Measurements from ENCODE around the gene GADD45A.

The GADD45A gene

DNA sequence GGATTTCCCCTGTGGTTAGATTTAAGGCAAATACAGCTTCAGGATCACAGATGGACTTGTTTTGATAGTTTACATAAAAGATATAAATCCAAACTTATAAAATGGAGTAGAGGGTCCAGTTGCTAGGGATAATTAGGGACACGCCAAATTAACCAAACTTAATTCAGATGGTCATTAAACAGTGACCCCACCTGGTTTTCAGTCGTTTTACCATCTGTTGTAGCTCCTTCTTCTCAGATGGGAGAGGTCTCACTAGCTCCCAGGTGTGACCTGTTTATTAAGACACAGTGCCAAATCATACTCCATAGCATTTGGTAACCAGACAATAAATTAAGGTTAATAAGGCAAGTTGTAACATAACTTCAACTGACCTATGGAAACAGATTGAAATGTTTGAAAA lies 8.1 kb upstream of the GADD45A start:
- H3K9ac ChIP-seq (ENCODE audit: insufficient read length, low read depth) = no peak overlapping the region
- DNase-seq (ENCODE audit: low read depth, low spot score) = no peak
- H3K9me3 ChIP-seq (ENCODE audit: insufficient read depth, low read length) = no peaks in the 10 kb centered on the region
- H3K36me3 ChIP-seq (ENCODE audit: insufficient read depth, insufficient read length, low read length) = no peaks in the 10 kb centered on the region
- no peaks in the 10 kb centered on the region for H3K4me1 ChIP-seq (ENCODE audit: insufficient read depth, insufficient read length)
- H3K27me3 ChIP-seq (ENCODE audit: insufficient read depth, insufficient read length) = no peaks in the 10 kb centered on the region
- TF ChIP-seq SUZ12 (IDR thresholded peaks at IDR 0.05; ENCODE audit: extremely low read depth, insufficient read depth, insufficient read length) (no peak), ZNF274 (IDR thresholded peaks at IDR 0.05; ENCODE audit: low read depth, low read length) (no peak), YY1 (IDR thresholded peaks at IDR 0.05; ENCODE audit: insufficient read depth, insufficient read length) (no peak)
- H3K4me3 ChIP-seq (ENCODE audit: insufficient read length, low read depth) = no peak overlapping the region

- DNase-seq (ENCODE audit: low read depth, low spot score) = no peak
- Histone ChIP-seq H3K9me3 (ENCODE audit: insufficient read depth, low read length) (no peaks in the 10 kb centered on the region), H3K4me1 (ENCODE audit: insufficient read depth, insufficient read length) (no peaks in the 10 kb centered on the region), H3K36me3 (ENCODE audit: insufficient read depth, insufficient read length, low read length) (no peaks in the 10 kb centered on the region), H3K9ac (ENCODE audit: insufficient read length, low read depth) (no peak overlapping the region), H3K4me3 (ENCODE audit: insufficient read length, low read depth) (no peak overlapping the region), H3K27me3 (ENCODE audit: insufficient read depth, insufficient read length) (no peaks in the 10 kb centered on the region)
- TF ChIP-seq YY1 (IDR thresholded peaks at IDR 0.05; ENCODE audit: insufficient read depth, insufficient read length) = no peak
- TF ChIP-seq SUZ12 (IDR thresholded peaks at IDR 0.05; ENCODE audit: extremely low read depth, insufficient read depth, insufficient read length) = no peak
- no peak for TF ChIP-seq ZNF274 (IDR thresholded peaks at IDR 0.05; ENCODE audit: low read depth, low read length)
Measured at GRCh38 chr1:67677408-67677807, 7.6 kb upstream of the GADD45A start.

GRCh38 chr1:67677930-67678329 lies 7.1 kb upstream of the GADD45A start:
- H3K36me3 ChIP-seq (ENCODE audit: insufficient read depth, insufficient read length, low read length) = no peaks in the 10 kb centered on the region
- no peaks in the 10 kb centered on the region for H3K9me3 ChIP-seq (ENCODE audit: insufficient read depth, low read length)
- DNase-seq (ENCODE audit: low read depth, low spot score) = no peak
- no peak overlapping the region for H3K4me3 ChIP-seq (ENCODE audit: insufficient read length, low read depth)
- H3K4me1 ChIP-seq (ENCODE audit: insufficient read depth, insufficient read length) = no peaks in the 10 kb centered on the region
- TF ChIP-seq ZNF274 (IDR thresholded peaks at IDR 0.05; ENCODE audit: low read depth, low read length) = no peak
- no peak for TF ChIP-seq YY1 (IDR thresholded peaks at IDR 0.05; ENCODE audit: insufficient read depth, insufficient read length)
- H3K27me3 ChIP-seq (ENCODE audit: insufficient read depth, insufficient read length) = no peaks in the 10 kb centered on the region
- H3K9ac ChIP-seq (ENCODE audit: insufficient read length, low read depth) = no peak overlapping the region

DNA sequence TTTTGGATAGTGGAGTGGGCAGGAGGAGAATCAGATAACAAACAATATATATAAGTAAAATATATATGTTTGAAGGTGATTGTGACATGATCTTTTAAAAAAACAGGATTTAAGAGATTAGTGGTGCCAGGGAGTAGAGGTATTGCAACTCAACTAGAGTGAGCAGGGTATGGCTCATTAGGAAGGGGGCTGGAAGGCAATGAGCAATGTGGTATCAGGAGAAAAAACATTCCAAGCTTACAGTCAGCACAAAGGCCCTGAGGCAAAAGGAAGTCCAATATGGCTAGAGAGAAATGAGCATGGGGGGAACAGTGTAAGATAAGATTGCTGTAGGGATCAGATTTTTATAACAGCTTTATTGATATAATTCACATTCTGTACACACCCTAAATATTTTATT lies 5.3 kb upstream of the GADD45A start:
- Histone ChIP-seq H3K9ac (ENCODE audit: insufficient read length, low read depth) (no peak overlapping the region), H3K4me3 (ENCODE audit: insufficient read length, low read depth) (no peak overlapping the region), H3K9me3 (ENCODE audit: insufficient read depth, low read length) (no peaks in the 10 kb centered on the region), H3K4me1 (ENCODE audit: insufficient read depth, insufficient read length) (no peaks in the 10 kb centered on the region), H3K36me3 (ENCODE audit: insufficient read depth, insufficient read length, low read length) (no peaks in the 10 kb centered on the region), H3K27me3 (ENCODE audit: insufficient read depth, insufficient read length) (no peaks in the 10 kb centered on the region)
- no peak for DNase-seq (ENCODE audit: low read depth, low spot score)
- TF ChIP-seq YY1 (IDR thresholded peaks at IDR 0.05; ENCODE audit: insufficient read depth, insufficient read length) (no peak), SUZ12 (IDR thresholded peaks at IDR 0.05; ENCODE audit: extremely low read depth, insufficient read depth, insufficient read length) (no peak), ZNF274 (IDR thresholded peaks at IDR 0.05; ENCODE audit: low read depth, low read length) (no peak)

- Histone ChIP-seq H3K27me3 (ENCODE audit: insufficient read depth, insufficient read length) (no peaks in the 10 kb centered on the region), H3K4me3 (ENCODE audit: insufficient read length, low read depth) (no peak overlapping the region), H3K4me1 (ENCODE audit: insufficient read depth, insufficient read length) (no peaks in the 10 kb centered on the region), H3K9ac (ENCODE audit: insufficient read length, low read depth) (no peak overlapping the region), H3K36me3 (ENCODE audit: insufficient read depth, insufficient read length, low read length) (peaks cover under 1% of the 10 kb centered on the region), H3K9me3 (ENCODE audit: insufficient read depth, low read length) (no peaks in the 10 kb centered on the region)
- TF ChIP-seq ZNF274 (IDR thresholded peaks at IDR 0.05; ENCODE audit: low read depth, low read length) = no peak
- no peak for TF ChIP-seq SUZ12 (IDR thresholded peaks at IDR 0.05; ENCODE audit: extremely low read depth, insufficient read depth, insufficient read length)
- TF ChIP-seq YY1 (IDR thresholded peaks at IDR 0.05; ENCODE audit: insufficient read depth, insufficient read length) = no peak
- DNase-seq (ENCODE audit: low read depth, low spot score) = no peak
Measured at GRCh38 chr1:67680486-67680885, 4.5 kb upstream of the GADD45A start.

- peaks cover 2% of the 10 kb centered on the region for H3K4me1 ChIP-seq (ENCODE audit: insufficient read depth, insufficient read length)
- H3K4me3 ChIP-seq (ENCODE audit: insufficient read length, low read depth) = no peak overlapping the region
Measured at GRCh38 chr1:67682659-67683197, 2.3 kb upstream of the GADD45A start.

GRCh38 chr1:67683316-67683715 lies 1.7 kb upstream of the GADD45A start:
- H3K9me3 ChIP-seq (ENCODE audit: insufficient read depth, low read length) = no peaks in the 10 kb centered on the region
- H3K36me3 ChIP-seq (ENCODE audit: insufficient read depth, insufficient read length, low read length) = peaks cover 28% of the 10 kb centered on the region
- TF ChIP-seq YY1 (IDR thresholded peaks at IDR 0.05; ENCODE audit: insufficient read depth, insufficient read length) (no peak), ZNF274 (IDR thresholded peaks at IDR 0.05; ENCODE audit: low read depth, low read length) (no peak), SUZ12 (IDR thresholded peaks at IDR 0.05; ENCODE audit: extremely low read depth, insufficient read depth, insufficient read length) (no peak)
- no peak for DNase-seq (ENCODE audit: low read depth, low spot score)
- no peak overlapping the region for H3K4me3 ChIP-seq (ENCODE audit: insufficient read length, low read depth)
- no peak overlapping the region for H3K9ac ChIP-seq (ENCODE audit: insufficient read length, low read depth)
- no peaks in the 10 kb centered on the region for H3K27me3 ChIP-seq (ENCODE audit: insufficient read depth, insufficient read length)
- peaks cover 2% of the 10 kb centered on the region for H3K4me1 ChIP-seq (ENCODE audit: insufficient read depth, insufficient read length)

More at GRCh38 chr1:67682659-67683197, 2.3 kb upstream of the GADD45A start:
- DNase-seq (ENCODE audit: low read depth, low spot score) = no peak
- Histone ChIP-seq H3K27me3 (ENCODE audit: insufficient read depth, insufficient read length) (no peaks in the 10 kb centered on the region), H3K9me3 (ENCODE audit: insufficient read depth, low read length) (no peaks in the 10 kb centered on the region), H3K36me3 (ENCODE audit: insufficient read depth, insufficient read length, low read length) (peaks cover 22% of the 10 kb centered on the region), H3K9ac (ENCODE audit: insufficient read length, low read depth) (no peak overlapping the region)
- TF ChIP-seq SUZ12 (IDR thresholded peaks at IDR 0.05; ENCODE audit: extremely low read depth, insufficient read depth, insufficient read length) (no peak), ZNF274 (IDR thresholded peaks at IDR 0.05; ENCODE audit: low read depth, low read length) (no peak), YY1 (IDR thresholded peaks at IDR 0.05; ENCODE audit: insufficient read depth, insufficient read length) (no peak)
